Thoracic aorta (tissue), 2 donors: ENCODE measurements around the gene MAP4K3. TPM values are rescaled to one million over a fixed set of nuclear protein-coding genes. Genes with fewer than 3 reads are reported as not detected.
A peak's percentile ranks its signal among the peaks of the same experiment; 100 is the strongest.

Experiments
- ATAC-seq: fragments of 150-250 bp; one replicate; pipeline ENCODE4 v1.8.0; 2017; ENCODE audit warnings: low read depth; ENCODE audit not compliant: insufficient number of reproducible peaks, low FRiP score
- DNase-seq: peaks from one replicate; pipeline ENCODE4 v3.0.0-alpha.2; 2020; ENCODE audit warnings: low spot score
- H3K27ac ChIP-seq, 2 donors: fragments of 200-600 bp; sonication (generic); 1 replicate in 1 of 2; 2 replicates in 1 of 2; pipeline ENCODE4 v1.5.1; 2016; ENCODE audit warnings: mild to moderate bottlenecking in 2 of 2, moderate library complexity in 2 of 2
- H3K27me3 ChIP-seq: fragments of 200-600 bp; sonication (generic); replicated peaks from 2 replicates; pipeline ENCODE4 v1.6.0; 2016; ENCODE audit warnings: mild to moderate bottlenecking; ENCODE audit not compliant: insufficient read depth
- H3K36me3 ChIP-seq: fragments of 200-600 bp; sonication (generic); one replicate; pipeline ENCODE4 v1.5.1; 2016
- H3K4me1 ChIP-seq, 2 donors: fragments of 200-600 bp; sonication (generic); 1 replicate in 1 of 2; 2 replicates in 1 of 2; pipeline versions ENCODE4 v1.5.1 to v1.6.0; 2016; ENCODE audit warnings: low read depth in 2 of 2, mild to moderate bottlenecking in 1 of 2; ENCODE audit not compliant: control insufficient read depth in 1 of 2
- H3K4me3 ChIP-seq: fragments of 200-600 bp; sonication (generic); 2 replicates; pipeline ENCODE4 v1.5.1; 2016; ENCODE audit warnings: mild to moderate bottlenecking
- H3K9me3 ChIP-seq: fragments of 200-600 bp; sonication (generic); 2 replicates; pipeline ENCODE4 v1.5.1; 2016
- total RNA-seq, 2 donors: library from RNA; depleted of rRNA; stranded (reverse); fragments of >200 nt; gene quantifications; one replicate each; pipeline versions ENCODE4 v1.1.0 to v1.2.3, GENCODE V29; 2016
- TF ChIP-seq, protein P1 (sequence below): fragments of 200-600 bp; sonication (generic); IDR thresholded peaks from one replicate; pipeline ENCODE4 v1.5.1; 2019; ENCODE audit warnings: antibody characterized with exemption

The MAP4K3 gene
- total RNA-seq, 2 donors from 2014 or later = 53.7 to 58.8 TPM

DNA sequence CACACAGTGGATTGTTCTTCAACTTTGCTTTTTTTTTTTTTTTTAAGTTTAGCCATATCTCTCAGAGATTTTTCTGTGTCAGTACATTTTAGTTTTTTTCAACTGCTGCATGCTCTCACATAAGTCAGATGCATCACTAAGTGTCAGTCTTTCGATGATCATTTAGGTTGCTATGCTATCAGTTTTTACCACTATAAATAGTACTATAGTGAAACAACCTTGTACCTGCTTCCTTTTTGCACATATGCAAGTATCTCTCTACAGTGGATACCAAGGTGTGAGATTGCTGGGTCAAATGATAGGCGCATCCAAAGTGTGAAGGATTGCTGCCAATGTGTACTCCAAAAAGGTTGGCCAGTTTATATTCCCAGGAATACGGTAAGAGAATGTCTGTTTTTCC is 33.5 kb upstream of the MAP4K3 start:
- H3K4me1 ChIP-seq = peaks cover 26 to 32% of the 10 kb centered on the region in 2 donors
- H3K27me3 ChIP-seq = no peaks in the 10 kb centered on the region
- TF ChIP-seq, protein P1, sequence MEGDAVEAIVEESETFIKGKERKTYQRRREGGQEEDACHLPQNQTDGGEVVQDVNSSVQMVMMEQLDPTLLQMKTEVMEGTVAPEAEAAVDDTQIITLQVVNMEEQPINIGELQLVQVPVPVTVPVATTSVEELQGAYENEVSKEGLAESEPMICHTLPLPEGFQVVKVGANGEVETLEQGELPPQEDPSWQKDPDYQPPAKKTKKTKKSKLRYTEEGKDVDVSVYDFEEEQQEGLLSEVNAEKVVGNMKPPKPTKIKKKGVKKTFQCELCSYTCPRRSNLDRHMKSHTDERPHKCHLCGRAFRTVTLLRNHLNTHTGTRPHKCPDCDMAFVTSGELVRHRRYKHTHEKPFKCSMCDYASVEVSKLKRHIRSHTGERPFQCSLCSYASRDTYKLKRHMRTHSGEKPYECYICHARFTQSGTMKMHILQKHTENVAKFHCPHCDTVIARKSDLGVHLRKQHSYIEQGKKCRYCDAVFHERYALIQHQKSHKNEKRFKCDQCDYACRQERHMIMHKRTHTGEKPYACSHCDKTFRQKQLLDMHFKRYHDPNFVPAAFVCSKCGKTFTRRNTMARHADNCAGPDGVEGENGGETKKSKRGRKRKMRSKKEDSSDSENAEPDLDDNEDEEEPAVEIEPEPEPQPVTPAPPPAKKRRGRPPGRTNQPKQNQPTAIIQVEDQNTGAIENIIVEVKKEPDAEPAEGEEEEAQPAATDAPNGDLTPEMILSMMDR = no peak
- H3K27ac ChIP-seq = peak overlapping the region; percentile 31 to 72
- H3K9me3 ChIP-seq = no peaks in the 10 kb centered on the region
- H3K4me3 ChIP-seq = no peak overlapping the region
- no peak for DNase-seq
- no peaks in the 10 kb centered on the region for H3K36me3 ChIP-seq
- ATAC-seq = no peak

DNA sequence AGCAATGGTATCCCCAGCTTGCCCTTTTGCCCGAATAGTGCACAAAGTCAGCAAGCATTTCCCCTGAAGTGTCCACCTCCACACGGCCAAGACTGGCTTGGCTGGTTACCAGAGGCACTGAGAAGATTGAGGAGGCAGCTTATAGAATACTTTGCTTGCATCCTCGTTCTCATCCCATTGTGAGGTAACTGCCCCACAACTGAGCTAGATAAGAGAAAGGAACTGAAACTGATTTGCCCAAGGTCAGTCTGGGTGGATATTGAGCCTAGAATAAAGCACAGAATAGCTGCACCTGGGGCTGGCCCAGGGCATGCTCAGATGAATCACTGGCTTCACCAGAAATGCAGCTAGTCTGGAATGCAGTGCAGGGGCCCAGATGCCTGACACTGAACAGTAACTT is 32.7 kb upstream of the MAP4K3 start:
- Histone ChIP-seq H3K36me3 (no peaks in the 10 kb centered on the region), H3K27me3 (no peaks in the 10 kb centered on the region), H3K4me3 (peak overlapping the region; percentile 46), H3K27ac (peak overlapping the region; percentile 72 to 74), H3K9me3 (no peaks in the 10 kb centered on the region), H3K4me1 (peaks cover 26 to 32% of the 10 kb centered on the region in 2 donors)
- ATAC-seq (no peak), DNase-seq (no peak)
- TF ChIP-seq, protein P1 = no peak

DNA sequence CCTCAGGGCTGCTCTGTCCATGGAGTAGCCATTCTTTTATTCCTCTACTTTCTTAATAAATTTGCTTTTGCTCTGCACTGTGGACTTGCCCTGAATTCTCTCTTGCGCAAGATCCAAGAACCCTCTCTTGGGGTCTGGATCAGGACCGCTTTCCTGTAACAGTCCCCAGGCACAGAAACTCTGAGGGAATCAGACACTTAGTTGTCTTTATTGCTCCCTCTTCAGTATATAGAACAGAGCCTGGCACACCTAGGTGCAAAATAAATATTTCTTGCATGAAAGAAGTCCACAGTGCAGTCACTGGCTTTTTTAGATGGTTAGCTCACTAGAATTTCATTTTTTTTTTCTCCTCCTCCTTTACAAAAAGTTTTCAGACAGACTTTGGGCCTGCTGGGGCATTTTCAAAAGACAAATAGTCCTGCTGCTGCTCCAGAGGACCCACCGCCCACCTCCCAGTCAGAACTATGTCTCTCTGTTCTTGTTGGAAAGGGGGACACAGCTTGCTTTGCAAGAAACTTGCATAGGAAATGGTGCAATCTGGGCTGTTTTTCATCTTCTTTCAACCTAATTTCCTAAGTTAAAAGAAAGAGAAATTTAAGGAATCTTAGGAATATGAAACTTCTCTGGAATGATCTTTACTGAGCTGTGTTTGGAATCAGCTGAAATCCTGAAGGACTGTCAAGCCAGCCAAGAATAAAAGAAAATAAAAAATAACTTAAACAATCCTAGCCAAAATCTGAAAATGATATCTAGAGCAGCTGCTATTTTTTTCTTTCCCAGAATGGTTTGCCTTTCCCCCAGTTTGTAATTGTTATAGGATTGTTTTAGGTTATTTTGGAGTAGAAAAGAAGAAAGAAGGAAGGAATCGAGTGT is 31.7 kb upstream of the MAP4K3 start:
- no peak for DNase-seq
- H3K27me3 ChIP-seq = no peaks in the 10 kb centered on the region
- TF ChIP-seq, protein P1 = no peak
- peaks cover 26 to 32% of the 10 kb centered on the region in 2 donors for H3K4me1 ChIP-seq
- H3K4me3 ChIP-seq = peak overlapping the region; percentile 46
- peak overlapping the region; percentile 72 to 74 for H3K27ac ChIP-seq
- H3K9me3 ChIP-seq = no peaks in the 10 kb centered on the region
- no peaks in the 10 kb centered on the region for H3K36me3 ChIP-seq
- peak; percentile 18 for ATAC-seq

DNA sequence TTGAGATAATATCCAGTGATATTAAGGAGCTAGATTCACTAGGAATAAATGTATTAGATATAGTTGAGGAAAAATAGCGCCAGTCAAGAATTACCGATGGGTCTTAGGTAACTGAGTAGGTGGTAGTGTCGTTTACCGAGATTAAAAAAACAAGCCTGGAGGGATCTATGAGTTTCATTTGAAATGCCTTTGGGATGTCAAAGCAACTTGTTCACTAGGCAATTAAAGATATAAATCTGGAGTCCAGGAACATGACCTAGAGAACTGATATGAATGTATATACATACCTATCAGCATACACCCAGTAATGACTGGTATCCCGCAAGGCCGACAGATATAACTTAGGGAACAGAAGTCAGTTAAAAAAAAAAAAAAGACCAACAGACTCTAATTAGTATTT is 29.2 kb upstream of the MAP4K3 start:
- Histone ChIP-seq H3K27me3 (no peaks in the 10 kb centered on the region), H3K4me1 (peaks cover 26 to 32% of the 10 kb centered on the region in 2 donors), H3K9me3 (no peaks in the 10 kb centered on the region), H3K36me3 (no peaks in the 10 kb centered on the region), H3K4me3 (no peak overlapping the region), H3K27ac (no peak overlapping the region)
- DNase-seq = no peak
- ATAC-seq = no peak
- TF ChIP-seq, protein P1 = no peak

DNA sequence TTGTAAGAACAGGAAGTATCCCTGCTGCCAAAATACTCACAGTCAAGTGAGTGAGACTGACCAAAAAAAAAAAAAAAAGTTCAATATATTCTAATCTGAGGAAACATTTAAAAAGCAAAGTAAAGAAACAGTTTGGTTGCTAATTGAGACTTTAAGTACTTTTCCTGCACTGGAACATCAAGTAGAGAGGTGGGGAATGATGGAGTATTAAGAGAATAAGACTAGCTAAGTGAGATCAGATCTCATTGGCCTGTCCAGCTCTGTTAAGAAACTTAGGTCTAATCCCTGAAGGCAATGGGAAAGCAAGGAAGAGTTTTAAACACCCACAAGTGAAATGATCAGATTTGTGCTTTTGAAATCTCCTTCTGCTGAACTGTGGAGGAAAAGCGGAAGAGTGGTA is 27.8 kb upstream of the MAP4K3 start:
- Histone ChIP-seq H3K36me3 (no peaks in the 10 kb centered on the region), H3K9me3 (no peaks in the 10 kb centered on the region), H3K27ac (no peak overlapping the region), H3K4me1 (peaks cover 17 to 28% of the 10 kb centered on the region in 2 donors), H3K27me3 (no peaks in the 10 kb centered on the region), H3K4me3 (no peak overlapping the region)
- TF ChIP-seq, protein P1 = no peak
- DNase-seq (no peak), ATAC-seq (no peak)
